GM18907 (cell line): Measurements from ENCODE around the gene STPG2.
"Not testable (repeated sequence)": the region's sequence is repeated elsewhere in the genome, so short reads cannot be mapped to it uniquely, and the experiment has no call there.

Experiments used
- ATAC-seq: cut with Tn5 transposase; IDR thresholded peaks from one replicate; pipeline ENCODE4 v1.9.1; 2021; ENCODE audit warnings: mild to moderate bottlenecking, moderate library complexity; ENCODE audit not compliant: unreplicated experiment

The STPG2 gene

DNA sequence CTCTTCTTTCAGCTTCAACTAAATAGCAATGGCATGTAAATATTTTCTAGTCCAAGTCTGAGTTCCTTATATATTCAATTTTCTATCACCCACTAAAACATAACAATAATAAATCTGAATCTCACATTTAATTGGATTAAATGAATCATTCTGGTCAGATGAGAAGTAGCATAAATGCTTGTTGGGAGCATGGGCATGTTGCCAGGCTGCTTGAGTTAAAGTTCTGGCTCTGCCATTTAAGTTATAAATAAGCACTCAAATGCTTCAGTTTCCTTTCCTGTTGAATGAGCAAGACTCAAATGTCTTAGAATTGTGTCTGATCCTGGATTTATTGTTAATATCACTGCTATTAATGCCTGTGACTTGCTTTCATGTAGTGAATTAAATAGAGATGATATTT is 496.3 kb downstream of the STPG2 start:
- no peak for ATAC-seq

DNA sequence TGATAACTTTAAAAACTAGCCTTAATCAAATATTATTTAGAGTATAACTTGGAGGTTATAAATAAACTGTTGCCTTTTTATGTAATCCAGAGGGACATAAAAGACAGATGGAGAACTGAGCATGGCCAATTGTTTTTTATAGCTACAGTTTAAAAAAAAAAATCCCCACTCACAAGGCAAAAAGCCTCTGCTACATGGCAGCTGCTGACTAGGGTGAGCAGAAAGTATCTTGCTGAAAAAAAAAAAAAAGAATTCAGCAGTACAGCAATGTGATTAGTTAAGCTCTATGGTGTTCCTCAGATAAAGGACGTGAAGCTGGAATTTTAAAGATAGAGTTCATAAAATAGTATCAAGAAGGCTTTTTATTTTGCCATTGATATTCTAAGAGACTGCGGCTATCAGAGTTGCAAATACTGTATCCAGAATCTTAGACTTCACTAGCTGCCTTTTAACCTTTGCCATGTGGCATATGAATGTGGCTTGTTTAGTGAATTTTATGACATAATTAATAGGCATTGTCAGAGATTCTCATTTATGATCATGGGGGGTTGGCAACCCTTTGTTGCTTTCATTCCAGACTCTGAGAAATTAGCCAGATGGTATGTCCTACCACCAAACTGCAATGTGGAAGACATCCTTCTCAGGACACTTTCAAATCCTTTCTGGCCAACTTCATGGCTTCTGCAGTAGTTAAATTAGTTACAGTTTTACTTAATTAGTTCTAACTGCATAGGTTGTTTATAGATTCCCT is 498.0 kb downstream of the STPG2 start:
- no peak for ATAC-seq

DNA sequence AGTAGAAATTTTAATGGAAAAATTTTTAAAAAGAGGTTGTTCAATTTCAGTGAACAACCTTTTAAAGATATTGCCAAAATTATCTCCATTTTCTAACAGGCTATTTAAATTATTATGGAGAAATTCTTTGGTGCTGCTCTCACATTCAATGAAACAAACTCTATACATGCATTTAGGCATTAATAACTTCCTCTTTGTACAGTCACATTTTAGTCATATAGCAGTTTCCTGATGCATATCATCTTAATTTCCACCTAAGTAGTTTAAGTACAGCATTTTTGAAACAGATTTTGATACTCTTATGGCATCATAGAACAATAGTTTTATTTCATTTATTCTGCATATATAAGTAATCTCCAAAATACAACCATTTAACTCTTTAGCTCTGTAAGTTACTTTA is 500.1 kb downstream of the STPG2 start:
- no peak for ATAC-seq

DNA sequence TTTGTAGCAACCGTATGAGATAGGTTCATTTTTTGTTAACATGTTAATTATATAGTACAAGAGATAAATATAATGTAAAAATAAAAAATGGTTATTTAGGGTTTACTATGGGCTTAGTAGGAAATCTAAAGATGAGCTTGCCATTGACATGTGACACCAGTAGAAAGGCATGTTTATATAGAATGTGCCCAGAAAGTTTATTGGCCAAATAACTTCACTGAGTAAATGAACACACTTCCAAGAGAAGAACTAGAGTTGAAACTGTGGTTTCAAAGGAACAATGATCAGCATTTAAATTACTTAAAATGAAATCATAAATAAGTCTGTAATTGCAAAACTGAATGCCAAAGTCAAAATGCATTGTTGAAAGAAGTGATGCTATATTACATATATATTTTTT is 503.3 kb downstream of the STPG2 start:
- no peak for ATAC-seq

DNA sequence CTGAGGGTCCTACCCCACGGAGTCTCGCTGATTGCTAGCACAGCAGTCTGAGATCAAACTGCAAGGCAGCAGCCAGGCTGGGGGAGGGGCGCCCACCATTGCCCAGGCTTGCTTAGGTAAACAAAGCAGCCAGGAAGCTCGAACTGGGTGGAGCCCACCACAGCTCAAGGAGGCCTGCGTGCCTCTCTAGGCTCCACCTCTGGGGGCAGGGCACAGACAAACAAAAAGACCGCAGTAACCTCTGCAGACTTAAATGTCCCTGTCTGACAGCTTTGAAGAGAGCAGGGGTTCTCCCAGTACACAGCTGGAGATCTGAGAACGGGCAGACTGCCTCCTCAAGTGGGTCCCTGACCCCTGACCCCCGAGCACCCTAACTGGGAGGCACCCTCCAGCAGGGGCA is 509.4 kb downstream of the STPG2 start:
- ATAC-seq, result not testable (repeated sequence)

DNA sequence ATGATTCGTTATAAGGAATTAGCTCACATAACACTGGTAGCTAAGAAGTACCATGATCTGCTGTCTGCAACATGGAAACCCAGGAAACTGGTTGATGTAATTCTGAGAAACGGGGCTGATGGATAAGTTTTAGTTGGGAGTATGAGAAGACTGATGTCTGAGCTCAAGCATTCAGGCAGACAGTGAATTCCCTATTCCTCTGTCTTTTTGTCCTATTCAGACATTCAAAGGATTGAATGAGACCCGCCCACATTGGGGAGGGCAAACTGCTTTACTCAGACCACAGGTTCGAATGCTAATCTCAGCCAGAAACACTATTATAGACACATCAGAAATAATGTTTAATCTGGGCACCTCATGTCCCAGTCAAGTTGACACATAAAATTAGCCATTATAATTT is 515.5 kb downstream of the STPG2 start:
- no peak for ATAC-seq

DNA sequence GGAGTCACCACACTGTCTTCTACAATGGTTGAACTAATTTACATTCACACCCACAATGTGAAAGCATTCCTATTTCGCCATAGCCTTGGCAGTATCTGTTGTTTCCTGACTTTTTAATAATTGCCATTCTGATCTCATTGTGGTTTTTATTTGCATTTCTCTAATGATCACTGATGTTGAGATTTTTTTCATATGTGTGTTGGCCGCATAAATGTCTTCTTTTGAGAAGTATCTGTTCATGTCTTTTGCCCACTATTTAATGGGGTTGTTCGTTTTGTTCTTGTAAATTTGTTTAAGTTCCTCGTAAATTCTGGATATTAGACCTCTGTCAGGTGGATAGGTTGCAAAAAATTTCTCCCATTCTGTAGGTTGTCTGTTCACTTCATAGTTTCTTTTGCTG is 519.1 kb downstream of the STPG2 start:
- ATAC-seq, result no peak

DNA sequence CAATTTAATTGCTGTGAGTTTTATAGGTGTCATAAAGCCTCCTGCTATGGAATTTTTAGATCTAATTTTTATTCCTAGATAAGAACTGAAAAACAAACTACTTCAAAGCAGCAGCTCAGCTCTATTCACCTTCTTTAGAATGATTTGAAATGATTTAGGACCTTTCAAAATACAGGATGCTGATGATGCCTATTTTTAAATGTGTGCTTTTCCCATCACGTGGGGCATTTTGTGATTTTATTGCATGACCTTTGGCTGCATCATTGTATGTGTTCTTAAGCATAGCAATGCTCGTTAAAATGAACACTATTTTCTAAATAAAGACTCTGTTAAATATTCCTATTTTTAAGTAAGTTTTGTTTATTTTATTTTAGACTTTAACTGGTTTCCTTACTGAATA is 537.3 kb downstream of the STPG2 start:
- no peak for ATAC-seq

DNA sequence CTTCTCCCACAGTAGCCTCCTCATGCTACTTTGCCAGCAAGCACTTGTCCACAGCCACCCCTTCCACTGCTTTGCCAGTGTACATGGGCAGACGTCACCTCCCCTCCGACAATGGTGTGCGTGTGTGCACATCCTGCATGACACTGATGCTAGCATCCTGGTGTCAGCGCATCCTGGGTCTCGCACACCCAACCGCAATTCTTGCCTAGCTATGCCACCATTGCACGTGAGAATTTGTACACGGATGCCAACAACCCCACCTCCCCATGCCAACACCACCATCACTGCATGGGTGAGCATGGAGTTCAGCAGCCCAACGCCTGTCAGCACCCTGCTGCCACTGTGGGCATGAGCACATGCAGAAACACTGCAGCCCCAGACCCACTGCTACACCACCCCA is 550.0 kb downstream of the STPG2 start:
- no peak for ATAC-seq

DNA sequence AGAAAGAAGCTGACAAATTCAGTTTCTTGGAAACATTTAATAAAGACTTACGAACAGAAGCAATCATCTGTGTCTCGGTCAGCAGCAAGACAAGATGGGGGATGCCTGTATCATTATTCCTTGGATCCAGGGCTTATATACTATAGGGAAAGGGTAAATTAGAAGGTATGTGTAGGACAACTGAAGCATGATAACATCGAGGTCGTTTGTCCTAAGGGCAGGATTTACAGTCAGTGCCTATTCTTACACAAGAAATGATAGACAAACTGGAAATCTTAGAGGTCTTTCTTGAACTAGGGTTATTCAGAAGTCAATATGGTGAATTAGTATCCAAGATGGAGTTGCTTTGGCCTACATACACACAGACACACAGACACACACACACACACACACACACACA is 553.0 kb downstream of the STPG2 start:
- ATAC-seq, result no peak

DNA sequence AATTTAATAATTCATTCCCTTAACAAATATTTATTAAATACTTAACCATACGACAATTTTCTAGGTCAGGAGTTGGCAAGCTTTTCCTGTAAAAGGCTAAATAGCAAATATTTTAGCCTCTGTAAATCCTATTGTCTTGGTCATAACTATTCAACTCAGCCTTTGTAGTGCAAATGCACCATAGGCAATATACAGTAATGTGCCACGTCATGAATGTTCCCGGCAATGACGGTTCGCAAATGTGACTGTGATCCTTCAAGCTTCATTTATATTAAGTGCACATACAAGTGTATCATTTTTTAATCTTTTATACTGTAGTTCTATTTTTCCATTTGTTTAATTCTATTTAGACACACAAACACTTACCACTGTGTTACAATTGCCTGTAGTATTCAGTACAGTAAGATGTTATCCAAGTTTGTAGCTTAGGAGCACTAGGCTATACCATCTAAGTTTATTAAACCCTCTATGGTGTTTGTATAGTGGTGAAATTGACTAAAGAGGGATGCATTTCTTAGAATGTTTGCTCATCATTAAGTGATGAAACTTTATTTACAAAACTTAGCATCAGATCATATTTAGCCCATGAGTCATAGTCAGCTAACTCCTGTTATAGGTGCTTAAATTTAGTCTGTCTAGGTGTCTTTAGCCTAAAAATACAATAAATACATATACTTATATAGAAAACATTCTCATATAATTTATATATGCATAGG is 553.6 kb downstream of the STPG2 start:
- no peak for ATAC-seq

DNA sequence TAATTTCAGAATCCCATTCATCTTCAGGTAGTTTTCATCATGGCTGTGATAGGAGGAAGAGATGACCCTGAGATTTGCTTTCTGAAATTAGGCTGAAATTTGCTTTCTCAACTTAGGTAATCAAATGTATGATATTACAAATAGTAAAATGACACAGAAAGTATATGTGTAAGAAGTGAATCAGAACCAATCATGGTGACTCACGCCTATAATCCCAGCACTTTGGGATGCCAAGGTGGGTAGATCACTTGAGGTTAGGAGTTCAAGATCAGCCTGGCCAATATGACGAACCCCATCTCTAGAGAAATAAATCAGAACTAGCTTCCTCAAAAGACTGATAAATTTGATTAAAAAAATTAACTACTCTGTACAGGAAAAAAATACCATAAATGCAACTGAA is 555.4 kb downstream of the STPG2 start:
- no peak for ATAC-seq

DNA sequence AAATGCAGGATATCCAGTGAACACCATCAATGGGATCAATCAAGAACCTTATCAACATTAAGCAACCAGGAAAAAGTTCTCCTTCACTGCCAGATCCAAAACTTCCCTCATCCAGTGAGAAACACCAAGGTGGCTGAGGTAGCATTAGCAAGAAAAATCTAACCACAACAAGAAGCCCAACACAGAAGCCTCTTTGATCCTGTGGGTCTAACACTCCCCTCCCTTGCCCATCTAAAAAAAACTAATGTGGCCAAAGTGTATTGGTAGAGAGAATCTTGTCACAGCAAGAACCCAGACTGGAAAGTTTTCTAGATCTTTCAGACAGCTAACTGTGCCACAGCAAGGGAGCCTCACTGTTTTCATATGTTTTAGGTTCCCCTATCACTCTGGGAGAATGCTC is 558.0 kb downstream of the STPG2 start:
- ATAC-seq, result no peak

DNA sequence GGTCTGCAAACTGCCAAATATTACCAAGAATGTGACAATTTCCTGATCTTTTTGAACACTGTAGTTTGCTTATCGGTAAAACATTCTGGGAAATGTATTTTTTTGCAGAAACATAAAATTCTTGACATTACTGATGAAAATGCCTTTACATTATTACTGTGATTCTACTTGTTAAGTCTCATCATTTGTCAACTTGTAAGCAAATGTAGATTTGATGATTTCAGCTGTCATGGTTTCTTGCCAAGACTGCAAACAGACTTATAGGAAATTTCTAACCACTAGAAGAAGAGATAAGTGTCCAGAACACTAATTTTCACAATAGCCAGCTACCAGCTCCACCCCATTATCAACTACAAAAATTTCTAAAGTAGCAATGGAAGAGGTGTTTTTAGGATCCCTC is 560.4 kb downstream of the STPG2 start:
- ATAC-seq, result no peak

DNA sequence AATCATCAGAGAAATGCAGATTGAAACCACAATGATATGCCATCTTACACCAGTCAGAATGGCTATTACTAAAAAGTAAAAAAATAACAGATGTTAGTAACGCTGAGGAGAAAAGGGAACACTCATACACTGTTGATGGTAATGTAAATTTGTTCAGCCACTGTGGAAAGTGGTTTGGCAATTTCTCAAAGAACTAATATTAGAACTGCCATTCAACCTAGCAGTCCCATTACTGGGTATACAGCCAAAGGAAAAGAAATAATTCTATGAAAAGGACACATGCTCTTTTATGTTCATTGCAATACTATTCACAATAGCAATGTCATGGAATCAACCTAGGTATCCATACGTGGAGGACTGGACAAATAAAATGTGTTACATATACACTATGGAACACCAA is 566.3 kb downstream of the STPG2 start:
- ATAC-seq, result no peak

DNA sequence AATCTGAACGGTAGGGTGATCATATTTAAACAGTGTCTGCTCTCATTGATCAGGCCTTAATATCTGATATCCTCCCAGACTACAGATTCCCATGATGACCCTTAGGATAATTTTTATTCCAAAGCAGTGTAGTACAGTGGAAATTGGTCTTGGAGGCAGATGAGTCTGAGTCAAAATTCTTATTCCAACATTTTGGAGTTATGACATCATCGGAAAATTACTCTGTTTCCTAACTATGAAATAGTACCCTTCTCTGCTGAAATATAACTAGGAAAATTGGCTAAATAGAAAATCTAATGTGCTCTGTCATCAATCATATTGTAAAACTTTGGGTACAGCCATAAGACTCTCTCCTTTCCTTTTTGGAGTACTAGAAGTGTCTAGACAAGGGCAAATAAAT is 583.3 kb downstream of the STPG2 start:
- no peak for ATAC-seq

DNA sequence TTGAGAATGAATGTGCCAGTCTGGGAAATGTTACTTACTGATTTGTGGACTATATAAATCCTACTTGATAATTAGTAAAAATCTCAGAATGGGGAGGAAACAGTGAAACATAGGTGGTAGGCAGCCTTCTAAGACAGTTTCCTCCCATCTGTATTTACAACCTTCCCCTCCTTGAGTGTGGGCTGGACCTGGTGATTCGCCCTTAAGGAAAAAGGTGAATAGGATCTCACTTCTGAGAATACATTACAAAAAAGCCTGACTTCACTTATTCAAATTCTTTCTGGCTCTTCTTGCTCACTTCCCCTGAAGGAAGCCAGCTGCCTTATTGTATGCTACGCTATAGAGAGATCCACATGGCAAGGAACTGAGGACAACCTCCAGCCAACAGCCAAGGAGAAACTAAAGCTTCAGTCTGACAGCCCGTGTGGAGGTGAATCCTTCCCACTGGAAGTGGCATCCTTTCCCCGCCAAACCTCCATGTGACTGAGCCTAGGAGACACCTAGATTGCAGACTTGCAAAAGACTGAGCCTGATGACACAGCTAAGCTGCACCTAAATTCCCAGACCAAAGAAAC is 585.0 kb downstream of the STPG2 start:
- no peak for ATAC-seq

DNA sequence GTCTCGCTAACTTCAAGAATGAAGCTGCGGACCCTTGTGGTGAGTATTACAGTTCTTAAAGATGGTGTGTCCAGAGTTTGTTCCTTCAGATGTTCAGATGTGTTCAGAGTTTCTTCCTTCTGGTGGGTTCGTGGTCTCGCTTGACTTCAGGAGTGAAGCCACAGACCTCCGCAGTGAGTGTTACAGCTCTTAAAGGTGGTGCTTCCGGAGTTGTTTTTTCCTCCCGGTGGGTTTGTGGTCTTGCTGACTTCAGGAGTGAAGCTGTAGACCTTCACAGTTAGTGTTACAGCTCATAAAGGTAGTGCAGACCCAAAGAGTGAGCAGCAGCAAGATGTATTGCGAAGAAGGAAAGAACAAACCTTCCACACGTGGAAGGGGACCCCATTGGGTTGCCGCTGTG is 592.6 kb downstream of the STPG2 start:
- ATAC-seq, result not testable (repeated sequence)

DNA sequence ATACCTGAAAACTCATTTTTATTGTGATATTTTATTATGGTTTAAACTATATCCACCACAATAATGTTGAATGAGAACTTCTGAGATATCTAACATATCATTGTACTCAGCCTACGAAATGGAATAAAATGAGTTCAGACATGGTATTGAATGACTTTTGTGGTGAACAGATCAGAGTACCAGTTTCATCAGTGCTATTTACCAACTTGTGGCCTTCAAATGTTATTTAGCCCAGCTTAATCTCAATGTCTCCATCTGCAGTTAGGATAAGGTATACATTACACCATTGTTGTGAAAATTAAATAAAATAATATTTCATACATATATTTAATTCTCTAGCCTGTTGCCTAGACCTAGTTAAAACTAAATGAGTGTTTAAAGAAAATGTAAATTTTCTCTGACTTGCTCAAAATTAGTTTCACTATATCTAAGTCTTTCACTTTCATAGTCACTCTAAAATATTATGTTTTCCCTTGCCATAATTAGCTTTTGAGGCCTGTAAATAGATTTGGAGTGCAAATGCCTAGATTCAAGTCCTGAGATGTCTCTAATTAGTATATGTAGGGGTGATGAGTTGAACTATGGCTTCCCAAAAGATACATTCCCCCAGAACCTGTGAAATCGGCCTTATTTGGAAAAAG is 594.2 kb downstream of the STPG2 start:
- ATAC-seq, result peak; percentile 55

DNA sequence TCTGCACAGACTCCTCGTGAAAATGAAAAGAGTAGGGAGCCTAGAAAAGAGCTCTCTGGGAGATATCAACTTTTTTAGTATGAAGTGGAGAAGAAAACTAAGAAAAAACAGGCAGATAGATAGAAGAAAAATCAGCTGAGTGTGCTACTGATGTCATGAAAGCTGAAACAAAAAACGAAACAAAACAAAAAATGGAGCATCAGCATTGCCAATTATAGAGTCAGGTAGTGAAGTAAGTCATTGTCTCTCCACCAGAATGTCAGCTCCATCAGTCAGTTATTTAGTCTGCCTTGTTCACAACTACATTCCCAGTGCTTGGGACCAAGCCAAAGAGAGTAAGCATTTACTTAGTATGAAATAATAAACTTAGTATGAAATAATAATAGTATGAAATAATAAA is 595.1 kb downstream of the STPG2 start:
- no peak for ATAC-seq

DNA sequence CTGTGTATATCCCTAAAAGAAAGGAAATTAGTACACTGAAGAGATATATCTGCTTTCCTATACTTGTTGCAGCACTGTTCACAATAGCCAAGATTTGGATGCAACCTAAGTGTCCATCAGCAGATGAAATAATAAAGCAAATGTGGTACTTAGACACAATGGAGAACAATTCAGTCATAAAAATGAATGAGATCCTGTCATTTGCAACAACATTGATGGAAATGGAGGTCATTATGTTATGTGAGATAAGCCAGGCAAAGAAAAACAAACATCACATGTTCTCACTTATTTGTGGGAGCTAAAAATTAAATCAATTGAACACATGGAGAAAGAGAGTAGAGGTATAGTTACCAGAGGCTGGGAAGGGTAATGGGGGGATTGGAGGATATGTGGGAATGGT is 611.9 kb downstream of the STPG2 start:
- ATAC-seq, result no peak

DNA sequence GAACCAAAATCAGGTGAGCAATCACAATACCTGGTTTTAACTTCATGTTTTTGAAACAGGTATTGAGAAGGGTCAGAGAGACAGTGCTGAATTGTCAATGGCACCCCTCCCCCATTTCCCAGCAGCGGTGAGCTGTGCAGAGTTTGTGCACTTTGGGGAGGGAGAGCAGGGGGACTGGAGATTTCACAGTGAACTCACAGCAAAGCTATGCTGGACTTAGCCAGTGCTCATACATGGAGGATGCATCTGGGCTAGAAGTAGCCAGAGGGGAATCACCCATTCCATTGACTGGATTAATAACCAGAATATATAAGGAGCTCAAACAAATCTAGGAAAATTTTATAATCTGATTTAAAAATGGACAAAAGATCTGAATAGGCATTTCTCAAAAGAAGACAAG is 612.6 kb downstream of the STPG2 start:
- ATAC-seq, result no peak
